ENCODE data around the gene RPTOR.
"Not testable (repeated sequence)": the region's sequence is repeated elsewhere in the genome, so short reads cannot be mapped to it uniquely, and the experiment has no call there.

Gene RPTOR

GRCh38 chr17:80726558-80727408 is 182.1 kb downstream of the RPTOR start:
- no peak for DNase-seq

- DNase-seq = no peak
Observed at GRCh38 chr17:80727409-80727755, 182.7 kb downstream of the RPTOR start.

GRCh38 chr17:80729016-80729415 is 184.4 kb downstream of the RPTOR start:
- DNase-seq = no peak

- DNase-seq = no peak
Observed at GRCh38 chr17:80729761-80730160, 185.1 kb downstream of the RPTOR start.

- DNase-seq = no peak
Observed at GRCh38 chr17:80730739-80731138, 186.1 kb downstream of the RPTOR start.

- DNase-seq = peak; percentile 35
Observed at GRCh38 chr17:80731323-80731722, 186.7 kb downstream of the RPTOR start.

- DNase-seq = no peak
Observed at GRCh38 chr17:80732268-80732667, 187.6 kb downstream of the RPTOR start.

- no peak for DNase-seq
Observed at GRCh38 chr17:80737106-80738019, 192.7 kb downstream of the RPTOR start.

- DNase-seq = no peak
Observed at GRCh38 chr17:80738020-80738808, 193.6 kb downstream of the RPTOR start.

- DNase-seq = no peak
Observed at GRCh38 chr17:80738987-80739730, 194.5 kb downstream of the RPTOR start.

- no peak for DNase-seq
Observed at GRCh38 chr17:80740141-80740540, 195.5 kb downstream of the RPTOR start.

GRCh38 chr17:80742091-80742490 is 197.5 kb downstream of the RPTOR start:
- no peak for DNase-seq

- no peak for DNase-seq
Observed at GRCh38 chr17:80742581-80743180, 198.0 kb downstream of the RPTOR start.

GRCh38 chr17:80743181-80743771 is 198.6 kb downstream of the RPTOR start:
- peak; percentile 32 for DNase-seq

- not testable (repeated sequence) for DNase-seq
Observed at GRCh38 chr17:80743973-80744372, 199.3 kb downstream of the RPTOR start.

- not testable (repeated sequence) for DNase-seq
Observed at GRCh38 chr17:80744725-80745124, 200.1 kb downstream of the RPTOR start.

GRCh38 chr17:80745183-80745582 is 200.5 kb downstream of the RPTOR start:
- DNase-seq = no peak

- DNase-seq = no peak
Observed at GRCh38 chr17:80746262-80746935, 201.8 kb downstream of the RPTOR start.

GRCh38 chr17:80747469-80747868 is 202.8 kb downstream of the RPTOR start:
- no peak for DNase-seq

GRCh38 chr17:80749611-80750010 is 205.0 kb downstream of the RPTOR start:
- DNase-seq = no peak

- DNase-seq = no peak
Observed at GRCh38 chr17:80750263-80750662, 205.6 kb downstream of the RPTOR start.
